MG63 (cell line): ENCODE measurements around the gene SYNE2. TPM values are rescaled to one million over a fixed set of nuclear protein-coding genes. Genes with fewer than 3 reads are reported as not detected.
"Not testable (repeated sequence)": the region's sequence is repeated elsewhere in the genome, so short reads cannot be mapped to it uniquely, and the experiment has no call there.

Experiments used
- DNase-seq: peaks from one replicate; pipeline ENCODE4 v3.0.0-alpha.2; 2020
- H3K27me3 ChIP-seq: fragments of 250-450 bp; sonication (Bioruptor Pico); 2 replicates; pipeline ENCODE4 v1.5.1; 2020; ENCODE audit warnings: mild to moderate bottlenecking, moderate library complexity
- H3K36me3 ChIP-seq: fragments of 250-450 bp; sonication (Bioruptor Pico); 2 replicates; pipeline ENCODE4 v1.5.1; 2020; ENCODE audit warnings: mild to moderate bottlenecking, moderate library complexity
- H3K4me3 ChIP-seq: fragments of 250-450 bp; sonication (Bioruptor Pico); 2 replicates; pipeline ENCODE4 v1.5.1; 2020; ENCODE audit warnings: mild to moderate bottlenecking, moderate library complexity
- H3K9me3 ChIP-seq: fragments of 250-450 bp; sonication (Bioruptor Pico); 2 replicates; pipeline ENCODE4 v1.5.1; 2020; ENCODE audit warnings: mild to moderate bottlenecking, moderate library complexity
- total RNA-seq: library from RNA; depleted of rRNA; stranded (reverse); fragments of >200 nt; shearing (Covaris generic); gene quantifications from 2 replicates; pipeline ENCODE4 v1.2.3, GENCODE V29; 2014; ENCODE audit warnings: low replicate concordance

SYNE2 gene
- total RNA-seq, 1 experiment from 2014 or later: 2.6 TPM

GRCh38 chr14:63867933-63868921 is 15.4 kb downstream of the SYNE2 start:
- no peaks in the 10 kb centered on the region for H3K36me3 ChIP-seq
- no peak overlapping the region for H3K4me3 ChIP-seq
- DNase-seq: no peak
- H3K27me3 ChIP-seq: no peaks in the 10 kb centered on the region
- no peaks in the 10 kb centered on the region for H3K9me3 ChIP-seq

GRCh38 chr14:63869940-63870752 is 17.3 kb downstream of the SYNE2 start:
- not testable (repeated sequence) for H3K36me3 ChIP-seq, DNase-seq, H3K4me3 ChIP-seq, H3K9me3 ChIP-seq, H3K27me3 ChIP-seq

- not testable (repeated sequence) for DNase-seq, H3K9me3 ChIP-seq, H3K36me3 ChIP-seq, H3K27me3 ChIP-seq, H3K4me3 ChIP-seq
Observed at GRCh38 chr14:63870753-63871037, 17.9 kb downstream of the SYNE2 start.

- Histone ChIP-seq H3K36me3 (no peaks in the 10 kb centered on the region), H3K9me3 (no peaks in the 10 kb centered on the region), H3K4me3 (no peak overlapping the region), H3K27me3 (no peaks in the 10 kb centered on the region)
- DNase-seq: no peak
Observed at GRCh38 chr14:63874223-63874622, 21.4 kb downstream of the SYNE2 start.

- DNase-seq: no peak
- Histone ChIP-seq H3K4me3 (no peak overlapping the region), H3K36me3 (no peaks in the 10 kb centered on the region), H3K9me3 (no peaks in the 10 kb centered on the region), H3K27me3 (no peaks in the 10 kb centered on the region)
Observed at GRCh38 chr14:63875311-63875710, 22.5 kb downstream of the SYNE2 start.

GRCh38 chr14:63877550-63877939 is 24.7 kb downstream of the SYNE2 start:
- no peak overlapping the region for H3K4me3 ChIP-seq
- H3K9me3 ChIP-seq: no peaks in the 10 kb centered on the region
- no peaks in the 10 kb centered on the region for H3K27me3 ChIP-seq
- no peak for DNase-seq
- H3K36me3 ChIP-seq: no peaks in the 10 kb centered on the region

GRCh38 chr14:63878052-63878451 is 25.2 kb downstream of the SYNE2 start:
- no peaks in the 10 kb centered on the region for H3K27me3 ChIP-seq
- H3K36me3 ChIP-seq: no peaks in the 10 kb centered on the region
- H3K9me3 ChIP-seq: no peaks in the 10 kb centered on the region
- H3K4me3 ChIP-seq: no peak overlapping the region
- no peak for DNase-seq

- H3K9me3 ChIP-seq: no peaks in the 10 kb centered on the region
- no peaks in the 10 kb centered on the region for H3K36me3 ChIP-seq
- no peaks in the 10 kb centered on the region for H3K27me3 ChIP-seq
- no peak for DNase-seq
- no peak overlapping the region for H3K4me3 ChIP-seq
Observed at GRCh38 chr14:63878792-63879191, 26.0 kb downstream of the SYNE2 start.

- Histone ChIP-seq H3K4me3 (no peak overlapping the region), H3K9me3 (no peaks in the 10 kb centered on the region), H3K36me3 (no peaks in the 10 kb centered on the region), H3K27me3 (no peaks in the 10 kb centered on the region)
- DNase-seq: no peak
Observed at GRCh38 chr14:63881926-63882325, 29.1 kb downstream of the SYNE2 start.

- H3K36me3 ChIP-seq: no peaks in the 10 kb centered on the region
- no peaks in the 10 kb centered on the region for H3K27me3 ChIP-seq
- H3K4me3 ChIP-seq: no peak overlapping the region
- H3K9me3 ChIP-seq: no peaks in the 10 kb centered on the region
- no peak for DNase-seq
Observed at GRCh38 chr14:63887899-63888298, 35.1 kb downstream of the SYNE2 start.

- Histone ChIP-seq H3K36me3 (no peaks in the 10 kb centered on the region), H3K9me3 (no peaks in the 10 kb centered on the region), H3K27me3 (no peaks in the 10 kb centered on the region), H3K4me3 (no peak overlapping the region)
- no peak for DNase-seq
Observed at GRCh38 chr14:63890553-63890952, 37.7 kb downstream of the SYNE2 start.

GRCh38 chr14:63891148-63891975 is 38.6 kb downstream of the SYNE2 start:
- no peaks in the 10 kb centered on the region for H3K27me3 ChIP-seq
- H3K36me3 ChIP-seq: no peaks in the 10 kb centered on the region
- DNase-seq: no peak
- H3K4me3 ChIP-seq: no peak overlapping the region
- H3K9me3 ChIP-seq: no peaks in the 10 kb centered on the region

- H3K4me3 ChIP-seq: no peak overlapping the region
- no peak for DNase-seq
- H3K36me3 ChIP-seq: no peaks in the 10 kb centered on the region
- no peaks in the 10 kb centered on the region for H3K9me3 ChIP-seq
- no peaks in the 10 kb centered on the region for H3K27me3 ChIP-seq
Observed at GRCh38 chr14:63892265-63892664, 39.5 kb downstream of the SYNE2 start.

GRCh38 chr14:63893701-63894458 is 41.1 kb downstream of the SYNE2 start:
- no peaks in the 10 kb centered on the region for H3K36me3 ChIP-seq
- H3K9me3 ChIP-seq: no peaks in the 10 kb centered on the region
- H3K27me3 ChIP-seq: no peaks in the 10 kb centered on the region
- peak; percentile 93 for DNase-seq
- no peak overlapping the region for H3K4me3 ChIP-seq

- Histone ChIP-seq H3K27me3 (no peaks in the 10 kb centered on the region), H3K4me3 (no peak overlapping the region), H3K9me3 (no peaks in the 10 kb centered on the region), H3K36me3 (no peaks in the 10 kb centered on the region)
- no peak for DNase-seq
Observed at GRCh38 chr14:63895510-63895909, 42.7 kb downstream of the SYNE2 start.

- Histone ChIP-seq H3K9me3 (no peaks in the 10 kb centered on the region), H3K4me3 (no peak overlapping the region), H3K27me3 (no peaks in the 10 kb centered on the region), H3K36me3 (no peaks in the 10 kb centered on the region)
- DNase-seq: peak; percentile 78
Observed at GRCh38 chr14:63896278-63896720, 43.5 kb downstream of the SYNE2 start.
